Gastrocnemius medialis (tissue), 4 donors: ENCODE results near the gene MIX23. TPM values are rescaled to one million over a fixed set of nuclear protein-coding genes. Genes with fewer than 3 reads are reported as not detected.

ENCODE experiments used
- ATAC-seq, 2 donors: fragments of 150-250 bp; one replicate each; pipeline ENCODE4 v1.9.1; 2016
- DNase-seq, 2 donors: peaks; one replicate each; pipeline ENCODE4 v3.0.0-alpha.2; 2019
- H3K27ac ChIP-seq, 4 donors: fragments of 200-600 bp; sonication (generic); 1 replicate in 1 of 4; 2 replicates in 3 of 4; pipeline ENCODE4 v1.5.1; 2016 to 2018; ENCODE audit warnings: mild to moderate bottlenecking in 2 of 4, moderate library complexity in 1 of 4
- H3K27me3 ChIP-seq, 3 donors: fragments of 200-600 bp; sonication (generic) in 2 of 3; 1 replicate in 1 of 3; 2 replicates in 2 of 3; pipeline versions ENCODE4 v1.5.1 to v1.6.0; 2016 to 2019; ENCODE audit warnings: mild to moderate bottlenecking in 1 of 3, moderate library complexity in 1 of 3
- H3K36me3 ChIP-seq, 2 donors: fragments of 200-600 bp; sonication (generic) in 1 of 2; one replicate each; pipeline ENCODE4 v1.5.1; 2017 to 2018
- H3K4me1 ChIP-seq, 2 donors: fragments of 200-600 bp; sonication (generic) in 1 of 2; one replicate each; pipeline ENCODE4 v1.5.1; 2016 to 2017; ENCODE audit warnings: mild to moderate bottlenecking in 2 of 2
- H3K4me3 ChIP-seq, 4 donors: fragments of 200-600 bp; sonication (generic) in 3 of 4; 1 replicate in 1 of 4; 2 replicates in 3 of 4; pipeline ENCODE4 v1.5.1; 2016 to 2019; ENCODE audit warnings: mild to moderate bottlenecking in 2 of 4
- H3K9me3 ChIP-seq, 3 donors: fragments of 200-600 bp; sonication (generic) in 2 of 3; 1 replicate in 1 of 3; 2 replicates in 2 of 3; pipeline ENCODE4 v1.5.1; 2016 to 2019
- POLR2A ChIP-seq, 2 donors: fragments of 450-650 bp; IDR thresholded peaks; one replicate each; pipeline ENCODE4 v1.6.1; 2017; ENCODE audit warnings: antibody characterized with exemption in 2 of 2, mild to moderate bottlenecking in 2 of 2, moderate library complexity in 2 of 2
- in situ Hi-C, 4 donors: fragments of 200-750 bp; cut with MboI; loops; one replicate each; pipeline versions ENCODE4 v1.15.0 to v1.8.0; 2017; ENCODE audit warnings: low sequenced_read_pairs in 4 of 4
- intact Hi-C: fragments of 100-400 bp; cut with DNase I; formaldehyde crosslinking; loops from one replicate; pipeline ENCODE4 v1.15.1; 2023; ENCODE audit warnings: low total_unique reads
- total RNA-seq, 4 donors: library from RNA; depleted of rRNA; stranded (reverse); fragments of >200 nt; gene quantifications; one replicate each; pipeline versions ENCODE4 v1.1.0 to v1.2.3, GENCODE V29; 2016
- TF ChIP-seq, protein P1 (sequence below), 5 experiments: fragments of 450-650 bp in 3 of 5; fragments of 200-600 bp in 2 of 5; sonication (generic) in 2 of 5; IDR thresholded peaks in 4 of 5; conservative IDR thresholded peaks in 1 of 5; 1 replicate in 4 of 5; 2 replicates in 1 of 5; pipeline ENCODE4 v1.5.1; 2016 to 2019; ENCODE audit warnings: antibody characterized with exemption in 5 of 5, mild to moderate bottlenecking in 3 of 5, moderate library complexity in 3 of 5

The MIX23 gene
- total RNA-seq, 4 donors from 2014 or later: 16.5 to 26.0 (median 23.7) TPM

DNA sequence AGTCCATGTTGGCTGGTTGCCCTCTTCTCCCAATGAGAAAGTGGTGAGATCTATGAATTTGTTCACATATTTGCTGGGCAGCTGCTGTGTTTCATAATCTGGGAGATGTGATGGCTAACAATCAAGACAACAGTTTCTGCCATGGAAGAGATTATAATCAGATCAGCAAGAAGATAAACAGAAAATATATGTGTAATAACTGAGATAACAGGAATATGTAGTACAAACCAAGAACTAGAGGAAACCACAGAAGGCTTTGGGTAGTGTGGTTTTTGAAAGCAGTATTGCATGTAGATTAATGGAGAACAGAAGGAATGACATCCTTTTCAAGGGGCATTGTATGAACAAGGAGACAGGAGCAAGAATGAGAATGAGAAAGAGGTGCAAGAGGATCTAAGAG, 70.2 kb downstream of the MIX23 start:
- H3K9me3 ChIP-seq: no peaks in the 10 kb centered on the region
- intact Hi-C loops: no loop called here
- no peaks in the 10 kb centered on the region for H3K27me3 ChIP-seq
- H3K4me3 ChIP-seq: no peak overlapping the region
- TF ChIP-seq, protein P1, sequence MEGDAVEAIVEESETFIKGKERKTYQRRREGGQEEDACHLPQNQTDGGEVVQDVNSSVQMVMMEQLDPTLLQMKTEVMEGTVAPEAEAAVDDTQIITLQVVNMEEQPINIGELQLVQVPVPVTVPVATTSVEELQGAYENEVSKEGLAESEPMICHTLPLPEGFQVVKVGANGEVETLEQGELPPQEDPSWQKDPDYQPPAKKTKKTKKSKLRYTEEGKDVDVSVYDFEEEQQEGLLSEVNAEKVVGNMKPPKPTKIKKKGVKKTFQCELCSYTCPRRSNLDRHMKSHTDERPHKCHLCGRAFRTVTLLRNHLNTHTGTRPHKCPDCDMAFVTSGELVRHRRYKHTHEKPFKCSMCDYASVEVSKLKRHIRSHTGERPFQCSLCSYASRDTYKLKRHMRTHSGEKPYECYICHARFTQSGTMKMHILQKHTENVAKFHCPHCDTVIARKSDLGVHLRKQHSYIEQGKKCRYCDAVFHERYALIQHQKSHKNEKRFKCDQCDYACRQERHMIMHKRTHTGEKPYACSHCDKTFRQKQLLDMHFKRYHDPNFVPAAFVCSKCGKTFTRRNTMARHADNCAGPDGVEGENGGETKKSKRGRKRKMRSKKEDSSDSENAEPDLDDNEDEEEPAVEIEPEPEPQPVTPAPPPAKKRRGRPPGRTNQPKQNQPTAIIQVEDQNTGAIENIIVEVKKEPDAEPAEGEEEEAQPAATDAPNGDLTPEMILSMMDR (IDR thresholded peaks at IDR 0.05 in 4 of 5, conservative IDR thresholded peaks at IDR 0.05 in 1 of 5): no peak
- TF ChIP-seq POLR2A (IDR thresholded peaks at IDR 0.05): no peak
- ATAC-seq: no peak
- in situ Hi-C loops: no loop called here
- no peaks in the 10 kb centered on the region for H3K4me1 ChIP-seq
- no peak overlapping the region for H3K27ac ChIP-seq
- DNase-seq: no peak
- H3K36me3 ChIP-seq: no peaks in the 10 kb centered on the region

DNA sequence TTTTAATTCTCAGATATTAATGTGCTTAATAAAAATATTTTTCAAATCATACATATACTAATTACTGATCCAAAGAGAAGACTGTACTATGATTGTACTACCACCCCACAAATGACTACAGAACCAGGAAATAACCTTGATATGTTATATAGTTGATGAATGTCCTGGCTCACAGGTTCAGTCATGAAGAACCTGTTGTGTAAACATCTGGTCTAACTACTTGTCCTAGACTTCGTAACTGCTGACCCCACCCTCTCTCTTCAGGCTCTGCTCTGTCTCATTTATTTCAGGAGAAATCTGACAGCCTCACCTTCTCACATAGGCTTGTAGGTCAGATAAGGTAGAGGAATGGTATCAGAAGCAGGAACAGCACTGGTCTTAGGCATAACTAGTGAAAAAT, 72.7 kb downstream of the MIX23 start:
- H3K27ac ChIP-seq: no peak overlapping the region
- intact Hi-C loops: no loop called here
- no peaks in the 10 kb centered on the region for H3K27me3 ChIP-seq
- no peaks in the 10 kb centered on the region for H3K36me3 ChIP-seq
- H3K9me3 ChIP-seq: no peaks in the 10 kb centered on the region
- TF ChIP-seq, protein P1 (IDR thresholded peaks at IDR 0.05 in 4 of 5, conservative IDR thresholded peaks at IDR 0.05 in 1 of 5): no peak
- no peak for TF ChIP-seq POLR2A (IDR thresholded peaks at IDR 0.05)
- ATAC-seq (no peak), DNase-seq (no peak)
- H3K4me3 ChIP-seq: no peak overlapping the region
- in situ Hi-C loops: no loop called here
- no peaks in the 10 kb centered on the region for H3K4me1 ChIP-seq

Other genes starting within 250 kb of the MIX23 start
- gene CASR, start 199.6 kb downstream of the MIX23 start, total RNA-seq: not detected
- 1 to 10 TPM in 1 of 4 donors, under 1 TPM in 1, not detected in 2; 0.58 to 2.4 TPM for gene CSTA, start 58.0 kb downstream of the MIX23 start, total RNA-seq
- 10 to 100 TPM; 18.8 to 52.4 (median 43.3) TPM for gene FAM162A, start 951 bp upstream of the MIX23 start, total RNA-seq
- gene WDR5B, start 32.8 kb upstream of the MIX23 start, total RNA-seq: 1 to 10 TPM; 1.4 to 3.0 (median 2.1) TPM
- gene KPNA1, start 131.7 kb upstream of the MIX23 start, total RNA-seq: 100 to 1,000 TPM; 108 to 119 (median 112) TPM
- gene PARP9, start 181.1 kb upstream of the MIX23 start, total RNA-seq: 1 to 10 TPM; 5.9 to 9.6 (median 8.2) TPM
- 10 to 100 TPM in 1 of 4 donors, 1 to 10 TPM in 3; 6.6 to 15.6 (median 9.4) TPM for gene DTX3L, start 181.1 kb upstream of the MIX23 start, total RNA-seq
- gene PARP15, start 194.4 kb upstream of the MIX23 start, total RNA-seq: under 1 TPM in 2 of 4 donors, not detected in 2; 0.16 to 0.51 TPM